Heart left ventricle (tissue), 13 donors: ENCODE results near the gene AP3S2.
"Not testable (repeated sequence)": the region's sequence is repeated elsewhere in the genome, so short reads cannot be mapped to it uniquely, and the experiment has no call there.

Experiments
- POLR2A ChIP-seq, 2 donors: fragments of 450-650 bp; IDR thresholded peaks; one replicate each; pipeline ENCODE4 v1.6.1; 2017; ENCODE audit warnings: antibody characterized with exemption in 2 of 2, mild to moderate bottlenecking in 2 of 2, moderate library complexity in 2 of 2
- TF ChIP-seq, protein P1 (sequence below), 12 donors: fragments of 200-600 bp; sonication (generic) in 4 of 12; IDR thresholded peaks; one replicate each; pipeline versions ENCODE4 v1.5.0 to v1.8.0; 2018 to 2022; ENCODE audit warnings: antibody characterized with exemption in 12 of 12, mild to moderate bottlenecking in 5 of 12
- donor health status: ischemic (EF 13 %, LVEDD 7.1; RV severe dilation, severe dysfunction).
- donor health status: DM: no; HTN: yes; CAD: no.
- donor health status: DM: no; HTN: no; CAD: no.
- donor health status: ischemic (EF 25% LVEDD 6.9; RV normal size, moderate dysfunction).
- donor health status: ischemic (EF 25% LVEDD 5.7; RV mildly dilated, moderate dysfunction).
- donor health status: ischemic (EF 35%, LVEDD 5.7; RV mildly dilated, moderate dysfunction).
- donor health status: nonischemic (EF 11% LVEDD 7.7; RV severe dilation, severe dysfunction).
- donor health status: DM: yes; HTN: yes; CAD: no.
- donor health status: PGD.
- donor health status: ischemic (EF 29% LVEDD 5.4; RV normal size, mild dysfunction).
- donor health status: nonischemic (EF 23%, LVEDD 6.1; RV moderate dilation, normal function).

DNA sequence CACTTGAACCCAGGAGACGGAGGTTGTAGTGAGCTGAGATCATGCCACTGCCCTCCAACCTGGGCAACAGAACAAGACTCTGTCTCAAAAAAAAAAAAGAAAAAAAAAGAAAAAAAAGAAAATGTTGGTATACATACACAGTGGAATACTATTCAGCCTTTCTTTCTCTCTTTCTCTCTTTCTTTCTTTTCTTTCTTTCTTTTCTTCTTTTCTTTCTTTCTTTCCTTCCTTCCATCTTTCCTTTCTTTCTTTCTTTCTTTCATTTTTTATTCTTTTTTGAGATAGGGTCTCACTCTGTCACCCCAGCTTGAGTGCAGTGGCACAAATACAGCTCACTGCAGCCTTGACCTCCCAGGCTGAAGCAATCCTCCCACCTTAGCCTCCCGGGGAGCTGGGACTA lies 45.6 kb upstream of the AP3S2 start:
- TF ChIP-seq POLR2A (IDR thresholded peaks at IDR 0.05) = not testable (repeated sequence)
- TF ChIP-seq, protein P1, sequence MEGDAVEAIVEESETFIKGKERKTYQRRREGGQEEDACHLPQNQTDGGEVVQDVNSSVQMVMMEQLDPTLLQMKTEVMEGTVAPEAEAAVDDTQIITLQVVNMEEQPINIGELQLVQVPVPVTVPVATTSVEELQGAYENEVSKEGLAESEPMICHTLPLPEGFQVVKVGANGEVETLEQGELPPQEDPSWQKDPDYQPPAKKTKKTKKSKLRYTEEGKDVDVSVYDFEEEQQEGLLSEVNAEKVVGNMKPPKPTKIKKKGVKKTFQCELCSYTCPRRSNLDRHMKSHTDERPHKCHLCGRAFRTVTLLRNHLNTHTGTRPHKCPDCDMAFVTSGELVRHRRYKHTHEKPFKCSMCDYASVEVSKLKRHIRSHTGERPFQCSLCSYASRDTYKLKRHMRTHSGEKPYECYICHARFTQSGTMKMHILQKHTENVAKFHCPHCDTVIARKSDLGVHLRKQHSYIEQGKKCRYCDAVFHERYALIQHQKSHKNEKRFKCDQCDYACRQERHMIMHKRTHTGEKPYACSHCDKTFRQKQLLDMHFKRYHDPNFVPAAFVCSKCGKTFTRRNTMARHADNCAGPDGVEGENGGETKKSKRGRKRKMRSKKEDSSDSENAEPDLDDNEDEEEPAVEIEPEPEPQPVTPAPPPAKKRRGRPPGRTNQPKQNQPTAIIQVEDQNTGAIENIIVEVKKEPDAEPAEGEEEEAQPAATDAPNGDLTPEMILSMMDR (IDR thresholded peaks at IDR 0.05) = not testable (repeated sequence)
